NAMALWA (cell line): ENCODE measurements around the gene POU5F1.
"Not testable (repeated sequence)": the region's sequence is repeated elsewhere in the genome, so short reads cannot be mapped to it uniquely, and the experiment has no call there.

Source experiments
- DNase-seq: peaks from one replicate; pipeline ENCODE4 v3.0.0-alpha.2; 2015; ENCODE audit warnings: low spot score

POU5F1 gene

GRCh38 chr6:31190488-31190887, 20.0 kb upstream of the POU5F1 start:
- DNase-seq, result no peak

GRCh38 chr6:31189223-31189622, 18.7 kb upstream of the POU5F1 start:
- DNase-seq, result not testable (repeated sequence)

DNA sequence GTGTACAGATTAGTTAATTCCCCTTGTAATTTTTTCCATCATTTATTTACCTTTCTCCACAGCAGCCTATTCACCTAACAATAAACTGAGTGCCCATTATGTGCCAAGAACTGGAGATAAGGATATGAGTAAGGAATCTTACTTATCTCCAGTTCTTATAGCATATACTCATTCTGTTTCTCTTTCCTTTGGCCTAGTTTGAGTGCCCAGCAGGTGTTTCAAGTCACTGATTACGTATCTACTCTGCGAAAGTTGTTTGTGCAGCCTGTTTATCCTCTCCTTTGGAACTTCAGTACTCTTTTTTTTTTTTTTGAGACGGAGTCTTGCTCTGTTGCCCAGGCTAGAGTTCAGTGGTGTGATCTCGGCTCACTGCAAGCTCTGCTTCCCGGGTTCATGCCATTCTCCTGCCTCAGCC, 17.3 kb upstream of the POU5F1 start:
- no peak for DNase-seq

DNA sequence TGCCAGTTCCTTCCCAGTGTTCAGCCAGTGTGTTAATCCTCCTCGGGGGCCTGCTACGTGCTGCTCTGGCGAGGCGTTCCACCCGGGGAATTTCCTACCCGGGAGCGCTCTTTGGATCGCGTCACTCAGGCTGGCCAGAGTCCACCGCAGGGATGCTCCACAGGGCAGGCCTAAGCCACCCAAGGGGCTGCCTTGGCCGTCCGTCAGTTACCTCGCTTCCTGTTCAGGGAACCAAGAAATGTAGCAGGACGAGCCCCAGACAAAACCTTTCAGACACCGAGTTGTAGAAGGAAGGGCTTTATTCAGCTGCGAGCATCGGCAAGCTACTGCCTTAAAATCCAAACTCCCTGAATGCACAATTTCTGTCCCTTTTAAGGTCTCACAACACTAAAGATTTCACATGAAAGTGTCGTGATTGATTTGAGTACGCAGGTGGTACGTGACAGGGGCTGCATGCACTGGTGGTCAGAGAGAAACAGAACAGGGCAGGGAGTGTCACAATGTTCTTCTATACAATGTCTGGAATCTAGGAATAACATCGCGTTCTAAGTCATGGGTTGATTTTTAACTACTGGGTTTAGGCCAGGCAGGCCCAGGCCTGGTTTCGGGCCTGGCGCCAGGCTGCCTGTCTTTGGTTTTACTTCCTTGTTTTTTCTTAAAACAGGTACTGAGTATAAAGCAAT, 15.7 kb upstream of the POU5F1 start:
- no peak for DNase-seq

DNA sequence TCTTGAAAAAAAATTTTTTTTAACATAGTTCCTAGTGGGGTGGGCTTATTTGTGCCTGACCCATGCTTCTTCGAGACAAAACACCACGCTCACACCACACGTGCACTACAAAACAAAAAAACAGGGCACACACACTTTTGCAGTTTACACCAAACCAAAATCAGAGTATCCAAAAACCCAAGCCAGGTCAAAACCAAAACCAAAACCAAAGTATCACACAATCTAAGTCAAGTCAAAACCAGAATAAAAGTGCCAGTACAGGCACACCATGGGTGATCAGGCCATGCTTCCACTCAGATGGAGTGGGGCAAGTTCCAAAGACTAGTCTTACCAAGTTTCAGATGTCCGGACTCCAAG, 15.2 kb upstream of the POU5F1 start:
- DNase-seq, result not testable (repeated sequence)

DNA sequence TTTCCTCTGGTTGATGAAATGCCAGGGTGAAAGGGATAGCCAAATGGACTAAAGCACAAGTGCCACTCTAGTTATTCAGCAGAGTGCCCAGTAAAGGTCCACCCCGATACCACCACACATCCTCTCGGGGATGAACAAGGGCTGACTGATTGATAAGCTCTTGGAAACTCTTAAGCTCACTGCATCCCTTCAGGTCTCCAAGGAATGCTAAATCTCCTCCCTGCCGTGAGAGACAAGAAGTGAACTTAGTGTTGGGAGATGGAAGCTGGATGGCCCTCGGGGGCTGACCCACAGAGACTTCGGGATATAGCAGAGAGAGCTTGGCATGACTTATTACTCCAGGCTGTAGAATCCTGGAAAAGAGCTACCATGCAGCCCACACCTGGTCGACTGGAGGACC, 13.4 kb upstream of the POU5F1 start:
- DNase-seq, result not testable (repeated sequence)

- not testable (repeated sequence) for DNase-seq
These were observed 12.8 kb upstream of the POU5F1 start for GRCh38 chr6:31183287-31183686.

DNA sequence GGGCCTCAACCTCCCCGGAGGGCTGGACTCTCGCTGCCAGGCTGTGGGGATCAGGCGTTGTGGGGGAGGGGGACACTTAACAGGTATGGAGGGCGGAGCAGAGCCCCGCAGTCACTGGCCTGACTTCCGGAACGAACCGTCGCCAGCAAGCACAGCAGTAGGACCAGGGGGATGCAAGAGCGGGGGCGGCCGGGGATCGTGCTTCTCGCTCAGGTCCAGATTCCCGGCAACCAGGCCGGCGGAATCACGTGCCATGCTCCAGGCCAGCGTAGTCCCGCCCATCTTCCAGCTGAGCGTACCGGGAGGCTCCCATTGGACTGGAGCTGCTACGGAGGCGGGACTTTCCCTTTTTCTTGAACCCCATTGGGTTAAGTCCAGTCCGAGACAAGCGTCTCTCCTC, 10.0 kb upstream of the POU5F1 start:
- DNase-seq, result peak; percentile 84

DNA sequence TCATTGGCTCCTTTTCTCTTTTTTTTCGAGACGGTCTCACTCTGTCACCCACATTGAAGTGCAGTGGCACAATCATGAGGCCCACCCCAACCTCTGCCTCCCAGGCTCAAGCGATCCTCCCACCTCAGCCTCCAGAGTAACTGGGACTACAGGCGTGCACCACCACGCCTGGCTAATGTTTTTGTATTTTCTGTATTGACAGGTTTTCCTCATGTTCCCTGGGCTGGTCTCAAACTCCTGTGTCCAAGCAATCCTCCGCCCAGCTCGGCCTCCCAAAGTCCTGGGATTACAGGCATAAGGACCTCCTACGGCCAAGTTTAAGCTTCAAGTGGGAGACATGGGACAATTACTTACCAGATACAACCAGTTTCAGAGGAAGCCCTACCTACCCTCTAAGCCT, 9.4 kb upstream of the POU5F1 start:
- no peak for DNase-seq

DNA sequence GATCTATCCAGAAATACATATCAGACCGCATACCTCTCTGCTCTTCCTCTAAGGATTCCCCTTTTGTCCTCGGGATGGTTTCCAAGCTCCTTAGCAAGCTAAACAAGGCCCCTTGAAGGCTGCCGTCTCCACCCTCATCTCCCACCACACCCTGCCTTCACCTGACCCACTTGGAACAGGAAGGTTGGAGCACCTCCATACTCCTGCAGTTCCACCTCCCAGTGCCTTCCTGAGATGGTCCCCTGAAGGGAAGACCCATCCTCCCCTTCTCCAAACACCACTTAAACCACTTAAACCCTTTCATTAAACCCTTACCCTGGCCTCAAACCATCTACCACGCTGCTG, 8.5 kb upstream of the POU5F1 start:
- DNase-seq, result no peak

DNA sequence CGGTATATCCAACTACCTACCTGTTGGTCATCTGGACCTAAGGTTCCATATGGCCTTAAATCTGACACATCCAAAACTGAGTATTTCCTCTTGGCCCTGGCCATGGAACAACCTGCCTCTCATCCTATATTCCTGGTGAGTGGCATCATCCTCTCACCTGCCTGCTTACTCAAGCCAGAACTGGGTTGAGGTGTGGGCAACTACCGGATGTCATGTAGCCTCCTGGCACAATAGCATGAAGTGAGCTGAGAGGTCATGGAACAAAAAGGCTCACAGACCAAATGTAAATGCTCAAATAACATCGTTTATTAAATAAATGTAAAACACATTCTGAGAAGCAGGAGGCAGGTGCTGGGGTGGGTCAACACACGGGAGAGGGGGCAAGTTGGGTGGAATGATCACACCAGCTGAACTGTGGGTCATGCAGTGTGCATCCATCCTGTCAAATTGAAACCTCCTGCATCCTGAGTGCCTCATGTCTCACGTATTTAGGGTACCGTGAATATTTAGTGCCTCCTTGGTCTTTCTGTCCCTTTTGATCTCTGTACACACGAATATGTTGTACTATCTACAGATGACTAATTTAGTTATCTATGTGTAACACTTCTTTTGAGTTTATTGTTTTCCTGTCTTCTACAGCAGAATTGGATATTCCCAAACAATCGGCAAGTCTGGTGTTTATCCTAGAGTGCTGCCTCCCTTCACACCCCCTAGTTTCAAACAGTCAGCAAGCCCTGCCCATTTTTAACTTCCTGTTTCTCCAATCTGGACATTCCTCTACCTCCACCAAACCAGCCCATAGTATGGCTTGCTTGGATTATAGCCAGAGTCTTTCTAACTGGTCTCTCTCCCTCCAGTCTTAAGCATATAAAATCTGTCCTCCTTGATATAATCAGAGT, 7.9 kb upstream of the POU5F1 start:
- DNase-seq, result no peak

DNA sequence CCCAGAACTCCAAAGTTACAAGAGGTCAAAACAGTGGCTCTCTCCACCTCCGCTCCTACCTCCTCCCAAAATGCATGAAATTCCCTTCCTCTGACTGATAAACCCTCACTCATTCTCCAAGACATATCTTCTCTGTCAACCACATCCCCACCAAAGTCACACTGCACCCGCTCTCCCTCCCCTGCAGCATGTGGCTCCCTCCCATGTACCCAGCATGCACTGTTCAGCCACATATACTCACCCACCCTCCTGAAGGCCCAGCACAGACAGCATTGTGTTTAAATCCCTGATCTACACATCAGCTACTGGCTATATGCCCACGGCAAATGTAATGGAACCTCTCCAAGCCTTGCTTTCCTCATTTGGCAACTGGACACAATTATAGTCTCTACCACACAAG, 5.5 kb upstream of the POU5F1 start:
- DNase-seq, result no peak

DNA sequence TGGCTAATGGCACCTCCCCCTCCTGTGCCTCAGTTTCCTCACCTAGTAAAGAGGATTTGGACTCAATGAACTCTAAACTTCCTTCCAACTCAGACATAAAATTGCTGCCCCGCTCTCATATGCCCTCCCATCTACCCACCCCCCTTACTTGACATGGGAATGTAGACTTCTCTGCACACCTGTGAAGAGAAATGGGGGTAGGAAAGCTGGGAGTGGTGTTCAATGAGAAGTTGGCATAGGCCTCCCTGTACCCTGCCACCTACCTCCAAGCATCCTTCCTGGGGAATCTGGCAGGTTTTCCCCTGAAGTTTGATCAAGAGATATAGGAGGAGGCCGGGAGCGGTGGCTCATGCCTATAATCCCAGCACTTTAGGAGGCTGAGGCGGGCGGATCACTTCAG, 3.9 kb upstream of the POU5F1 start:
- no peak for DNase-seq

DNA sequence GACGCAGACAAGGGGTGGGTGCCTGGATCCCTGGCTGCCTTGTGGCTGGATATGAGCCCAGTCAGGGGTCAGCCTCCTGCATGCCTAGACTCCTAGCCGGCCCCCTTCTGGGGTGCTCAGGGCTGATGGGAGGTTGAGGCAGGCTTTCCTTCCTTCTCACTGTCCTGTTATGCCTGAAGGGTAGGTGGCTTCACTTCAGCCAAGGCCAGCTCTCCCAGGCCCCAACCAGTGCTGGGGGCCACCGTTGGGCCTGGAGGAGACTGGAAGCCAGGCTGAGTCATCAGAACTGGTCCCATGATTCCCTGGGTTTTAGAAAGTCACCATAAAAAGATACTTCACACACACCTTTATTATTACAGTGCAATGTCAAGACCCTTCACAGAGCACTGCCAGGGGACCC, 2.9 kb upstream of the POU5F1 start:
- DNase-seq, result no peak

DNA sequence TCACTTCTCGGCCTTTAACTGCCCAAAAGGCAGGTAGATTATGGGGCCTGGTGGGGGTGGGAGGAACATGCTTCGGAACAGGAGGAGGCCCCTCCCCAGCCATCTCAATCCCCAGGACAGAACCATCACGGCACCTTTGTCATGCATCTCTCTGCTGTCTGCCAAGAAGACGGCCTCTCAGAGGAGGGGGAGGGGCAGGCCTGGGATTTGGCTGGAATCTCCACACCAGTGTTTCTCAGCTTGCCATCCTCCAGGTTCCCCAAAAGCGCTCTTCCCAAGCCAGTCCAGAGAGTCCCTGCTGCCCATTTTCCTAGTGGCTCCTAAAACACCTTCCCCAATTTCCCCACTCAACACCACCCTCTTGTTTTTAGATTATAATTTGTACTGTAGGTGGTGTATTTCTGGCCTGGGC, 2.5 kb upstream of the POU5F1 start:
- DNase-seq, result no peak

DNA sequence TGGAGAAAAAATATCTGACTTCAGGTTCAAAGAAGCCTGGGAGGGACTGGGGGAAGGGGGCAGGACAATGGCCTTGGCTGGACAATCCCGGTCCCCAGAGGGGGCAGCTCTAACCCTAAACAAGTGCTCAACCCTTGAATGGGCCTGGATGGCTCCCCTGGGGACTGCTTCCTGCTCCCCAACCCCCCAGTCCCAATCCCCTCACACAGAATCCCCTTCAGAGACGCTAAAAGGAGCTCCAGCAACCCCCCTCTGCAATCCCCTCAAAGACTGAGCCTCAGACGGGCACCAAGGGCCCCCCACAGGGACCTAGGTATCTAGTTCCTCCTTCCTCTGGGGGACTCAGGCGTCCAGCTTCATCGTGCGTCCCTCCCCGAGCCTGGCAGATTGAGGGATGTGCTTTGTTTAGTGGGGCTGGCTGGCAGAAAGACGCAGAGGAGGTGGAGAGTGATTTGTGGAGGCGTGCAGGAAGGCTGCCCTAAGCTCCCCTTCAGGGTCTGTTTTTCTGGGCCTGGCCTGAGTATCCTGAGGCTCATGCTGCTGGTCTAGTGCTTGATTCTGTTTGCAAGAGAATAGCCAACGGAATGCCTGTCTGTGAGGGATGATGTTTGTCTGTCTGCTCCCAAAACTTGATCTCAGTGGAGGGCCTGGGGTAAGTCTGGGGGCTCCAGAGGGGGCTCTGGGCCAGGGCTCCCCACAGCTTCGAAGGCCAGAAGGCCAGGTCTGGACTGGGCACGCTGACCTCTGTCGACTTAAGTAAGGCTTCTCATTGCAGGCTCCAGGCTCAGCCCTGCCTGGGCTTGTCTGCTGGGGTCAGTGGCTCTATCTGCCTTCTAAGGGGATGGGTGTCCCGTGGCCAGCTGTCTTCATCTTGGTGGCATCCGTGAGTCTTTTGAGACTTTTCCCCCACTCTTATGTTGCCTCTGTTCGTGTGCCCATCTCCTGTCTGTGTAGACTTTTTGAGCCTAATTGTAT, 1.7 kb upstream of the POU5F1 start:
- no peak for DNase-seq

DNA sequence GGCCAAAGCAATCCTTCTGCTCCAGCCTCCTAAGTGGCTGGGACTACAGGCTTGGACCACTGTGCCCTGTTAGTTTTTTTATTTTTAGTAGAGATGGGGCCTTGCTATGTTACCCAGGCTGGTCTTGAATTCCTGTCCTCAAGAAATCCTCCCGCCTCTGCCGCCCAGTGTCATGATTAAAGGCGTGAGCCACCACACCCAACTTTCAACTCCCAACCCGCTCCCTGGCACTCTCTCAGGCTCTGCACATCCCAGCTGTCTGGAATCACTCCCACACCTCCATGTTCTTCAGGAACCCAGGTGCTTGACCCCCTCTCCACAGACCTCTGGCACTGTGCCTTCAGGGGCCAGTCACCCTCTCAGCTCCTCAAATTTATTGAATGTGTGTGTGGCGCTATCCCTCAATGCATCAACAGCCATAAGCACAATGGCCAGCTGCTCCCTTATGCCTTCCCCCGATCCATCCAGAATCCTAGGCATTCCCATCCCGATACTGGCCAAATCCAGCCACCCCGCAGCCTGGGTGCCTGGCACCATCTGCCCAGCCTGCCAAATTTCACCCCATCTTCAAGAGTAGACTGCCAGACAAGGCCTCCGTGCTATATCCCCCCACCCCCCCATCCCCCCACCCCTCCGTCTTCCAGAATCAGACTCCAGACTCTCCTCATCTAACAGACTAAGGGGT, 647 bp upstream of the POU5F1 start:
- no peak for DNase-seq

- not testable (repeated sequence) for DNase-seq
These were observed 453 bp downstream of the POU5F1 start for GRCh38 chr6:31169858-31170599.

DNA sequence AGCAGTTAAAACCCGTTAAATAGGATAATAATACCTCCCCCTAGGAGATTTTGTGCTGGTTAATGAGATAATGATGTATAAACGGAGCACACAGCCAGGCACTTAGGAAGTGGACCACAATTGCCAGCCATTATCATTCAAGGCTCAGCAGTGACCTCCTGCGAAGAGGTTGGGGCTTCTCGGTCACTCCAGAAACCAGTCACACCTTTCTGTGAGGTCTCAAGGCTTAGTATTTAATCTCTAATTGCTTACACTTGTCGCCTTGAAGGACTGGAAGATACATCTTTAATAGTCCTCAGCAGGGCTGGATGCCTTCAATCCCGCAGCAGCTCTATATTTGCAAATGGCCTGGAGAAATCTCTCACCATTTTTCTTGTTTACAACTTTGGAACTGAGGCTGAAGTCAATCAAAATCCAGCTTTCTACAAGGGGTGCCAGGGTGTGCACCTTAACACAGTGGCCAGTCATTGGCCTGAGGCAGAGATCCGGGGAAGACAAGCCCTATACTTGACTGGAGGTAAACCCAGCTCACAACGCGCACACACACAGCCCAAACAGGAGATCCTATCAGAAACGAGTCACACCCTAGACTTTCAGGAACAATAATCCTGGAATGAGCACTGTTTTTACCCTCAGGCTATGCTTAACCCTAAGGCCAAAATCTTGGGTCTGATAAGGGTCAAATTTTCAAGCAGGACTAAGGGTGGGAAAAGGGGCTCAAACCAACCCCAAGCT, 1.2 kb downstream of the POU5F1 start:
- DNase-seq, result no peak

GRCh38 chr6:31168606-31169005, 1.9 kb downstream of the POU5F1 start:
- DNase-seq, result no peak
